ENCODE measurements around the gene SPRY1. TPM values are rescaled to one million over a fixed set of nuclear protein-coding genes. Genes with fewer than 3 reads are reported as not detected.
A peak's percentile ranks its signal among the peaks of the same experiment; 100 is the strongest.

SPRY1 gene
- total and polyA plus RNA-seq, 4 donors: 11.1 to 20.3 (median 12.4) TPM

DNA sequence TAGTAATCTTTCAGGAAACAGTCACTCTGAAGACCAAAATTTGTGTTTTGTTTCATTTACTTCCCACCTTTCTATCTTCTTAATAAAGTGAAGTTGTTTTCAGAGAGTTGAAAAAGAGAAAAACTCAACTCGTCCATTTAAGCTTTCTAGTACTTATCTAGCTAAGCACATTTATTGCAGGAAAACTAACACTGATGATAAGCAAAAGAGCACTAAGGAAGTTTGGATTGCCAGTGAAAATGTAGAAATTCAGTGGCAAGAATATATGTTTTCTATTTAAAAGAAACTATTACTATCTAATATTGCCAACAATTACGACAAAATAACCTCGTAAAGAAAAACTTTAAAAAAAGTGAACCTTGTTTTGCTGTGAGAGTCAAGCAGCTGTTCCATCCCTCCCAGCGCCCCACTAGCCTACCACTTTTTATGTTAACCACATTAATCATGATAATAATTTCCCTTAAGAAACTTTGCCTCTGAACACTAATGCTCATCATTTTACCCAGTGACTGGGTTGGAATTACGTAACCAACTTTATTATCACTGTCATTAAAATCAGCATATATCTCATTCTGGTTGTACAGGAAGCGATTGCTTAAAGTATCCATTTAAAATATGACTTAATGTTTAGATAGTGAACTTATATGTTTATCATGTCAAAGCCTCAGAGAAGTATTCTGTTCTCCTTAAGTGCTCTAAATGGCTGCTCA is 24.8 kb downstream of the SPRY1 start:
- Histone ChIP-seq H3K27ac (ENCODE audit: low read depth in 1 of 2, low read length in 2 of 2) (no peak overlapping the region), H3K27me3 (ENCODE audit: control insufficient read depth in 4 of 4, insufficient read depth in 4 of 4, low read length in 3 of 4) (no peaks in the 10 kb centered on the region), H3K9me3 (ENCODE audit: control insufficient read depth in 4 of 4, low read length in 3 of 4) (no peaks in the 10 kb centered on the region), H3K36me3 (ENCODE audit: control insufficient read depth in 4 of 4, insufficient read depth in 3 of 4, low read depth in 1 of 4, low read length in 3 of 4) (no peaks in the 10 kb centered on the region), H3K4me3 (ENCODE audit: low read depth in 1 of 3, low read length in 3 of 3) (no peak overlapping the region), H3K4me1 (ENCODE audit: control insufficient read depth in 4 of 4, insufficient read depth in 4 of 4, low read length in 3 of 4) (peaks cover 0 to 5% (median 2%) of the 10 kb centered on the region in 4 donors), H3K9ac (ENCODE audit: low read depth in 1 of 2, low read length in 2 of 2) (peak overlapping the region in 1 of 2 donors; percentile 5)
- DNase-seq (ENCODE audit: low spot score): no peak
- WGBS: 74% methylated on average over 6 of the region's 6 CpGs
- TF ChIP-seq SP1 (IDR thresholded peaks at IDR 0.05) (no peak), JUND (IDR thresholded peaks at IDR 0.05) (no peak), HNF4A (conservative IDR thresholded peaks at IDR 0.05) (no peak), EGR1 (IDR thresholded peaks at IDR 0.05; ENCODE audit: low read depth in 2 of 2) (no peak)
- TF ChIP-seq, protein P1, sequence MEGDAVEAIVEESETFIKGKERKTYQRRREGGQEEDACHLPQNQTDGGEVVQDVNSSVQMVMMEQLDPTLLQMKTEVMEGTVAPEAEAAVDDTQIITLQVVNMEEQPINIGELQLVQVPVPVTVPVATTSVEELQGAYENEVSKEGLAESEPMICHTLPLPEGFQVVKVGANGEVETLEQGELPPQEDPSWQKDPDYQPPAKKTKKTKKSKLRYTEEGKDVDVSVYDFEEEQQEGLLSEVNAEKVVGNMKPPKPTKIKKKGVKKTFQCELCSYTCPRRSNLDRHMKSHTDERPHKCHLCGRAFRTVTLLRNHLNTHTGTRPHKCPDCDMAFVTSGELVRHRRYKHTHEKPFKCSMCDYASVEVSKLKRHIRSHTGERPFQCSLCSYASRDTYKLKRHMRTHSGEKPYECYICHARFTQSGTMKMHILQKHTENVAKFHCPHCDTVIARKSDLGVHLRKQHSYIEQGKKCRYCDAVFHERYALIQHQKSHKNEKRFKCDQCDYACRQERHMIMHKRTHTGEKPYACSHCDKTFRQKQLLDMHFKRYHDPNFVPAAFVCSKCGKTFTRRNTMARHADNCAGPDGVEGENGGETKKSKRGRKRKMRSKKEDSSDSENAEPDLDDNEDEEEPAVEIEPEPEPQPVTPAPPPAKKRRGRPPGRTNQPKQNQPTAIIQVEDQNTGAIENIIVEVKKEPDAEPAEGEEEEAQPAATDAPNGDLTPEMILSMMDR (IDR thresholded peaks at IDR 0.05; ENCODE audit: low read depth, low read length, missing input control): no peak
- TF ChIP-seq, protein P2, sequence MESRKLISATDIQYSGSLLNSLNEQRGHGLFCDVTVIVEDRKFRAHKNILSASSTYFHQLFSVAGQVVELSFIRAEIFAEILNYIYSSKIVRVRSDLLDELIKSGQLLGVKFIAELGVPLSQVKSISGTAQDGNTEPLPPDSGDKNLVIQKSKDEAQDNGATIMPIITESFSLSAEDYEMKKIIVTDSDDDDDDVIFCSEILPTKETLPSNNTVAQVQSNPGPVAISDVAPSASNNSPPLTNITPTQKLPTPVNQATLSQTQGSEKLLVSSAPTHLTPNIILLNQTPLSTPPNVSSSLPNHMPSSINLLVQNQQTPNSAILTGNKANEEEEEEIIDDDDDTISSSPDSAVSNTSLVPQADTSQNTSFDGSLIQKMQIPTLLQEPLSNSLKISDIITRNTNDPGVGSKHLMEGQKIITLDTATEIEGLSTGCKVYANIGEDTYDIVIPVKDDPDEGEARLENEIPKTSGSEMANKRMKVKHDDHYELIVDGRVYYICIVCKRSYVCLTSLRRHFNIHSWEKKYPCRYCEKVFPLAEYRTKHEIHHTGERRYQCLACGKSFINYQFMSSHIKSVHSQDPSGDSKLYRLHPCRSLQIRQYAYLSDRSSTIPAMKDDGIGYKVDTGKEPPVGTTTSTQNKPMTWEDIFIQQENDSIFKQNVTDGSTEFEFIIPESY (IDR thresholded peaks at IDR 0.05): no peak

DNA sequence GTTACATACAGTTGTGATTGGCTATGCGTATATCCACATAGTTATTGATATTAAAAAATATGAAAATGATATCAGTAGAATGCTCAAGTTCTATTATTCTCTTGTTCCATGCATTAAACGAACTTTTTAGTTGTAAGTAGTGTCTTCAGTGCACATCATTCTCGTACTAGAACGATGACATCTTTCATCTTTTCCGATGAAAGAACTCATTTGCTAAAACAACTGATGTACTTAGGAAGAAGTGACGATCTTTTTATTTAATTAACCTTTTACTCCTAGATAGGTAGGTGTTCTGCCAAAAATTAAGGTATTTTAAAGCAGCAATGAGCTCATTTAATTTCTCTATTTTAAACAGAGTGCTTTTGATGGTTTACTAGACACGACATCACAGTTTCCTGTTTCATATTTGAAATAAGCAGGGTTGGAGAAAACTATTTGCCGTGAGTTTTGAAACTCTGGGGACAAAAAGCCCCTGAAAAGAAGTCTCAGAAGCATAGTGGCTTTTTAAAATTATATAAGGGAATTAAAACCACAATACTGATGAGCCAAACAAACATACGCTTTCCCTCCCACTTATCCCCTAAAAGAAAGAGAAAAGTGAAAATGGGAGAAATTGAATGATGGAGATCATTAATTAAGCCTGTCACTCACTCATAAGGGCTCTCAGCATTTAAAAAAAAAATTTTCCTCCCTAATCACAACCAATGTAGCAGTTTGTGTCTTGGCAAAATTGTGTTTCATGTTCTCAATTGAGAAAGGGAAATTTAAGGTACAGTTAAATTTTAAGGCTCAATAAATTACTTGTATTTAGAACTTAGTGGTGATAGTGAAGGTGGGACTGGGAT is 25.6 kb downstream of the SPRY1 start:
- Histone ChIP-seq H3K9me3 (ENCODE audit: control insufficient read depth in 4 of 4, low read length in 3 of 4) (no peaks in the 10 kb centered on the region), H3K36me3 (ENCODE audit: control insufficient read depth in 4 of 4, insufficient read depth in 3 of 4, low read depth in 1 of 4, low read length in 3 of 4) (no peaks in the 10 kb centered on the region), H3K4me3 (ENCODE audit: low read depth in 1 of 3, low read length in 3 of 3) (no peak overlapping the region), H3K27me3 (ENCODE audit: control insufficient read depth in 4 of 4, insufficient read depth in 4 of 4, low read length in 3 of 4) (no peaks in the 10 kb centered on the region), H3K27ac (ENCODE audit: low read depth in 1 of 2, low read length in 2 of 2) (no peak overlapping the region), H3K4me1 (ENCODE audit: control insufficient read depth in 4 of 4, insufficient read depth in 4 of 4, low read length in 3 of 4) (peaks cover 0 to 5% (median 2%) of the 10 kb centered on the region in 4 donors), H3K9ac (ENCODE audit: low read depth in 1 of 2, low read length in 2 of 2) (no peak overlapping the region)
- TF ChIP-seq, protein P2 (IDR thresholded peaks at IDR 0.05): no peak
- no peak for DNase-seq (ENCODE audit: low spot score)
- WGBS: 76% methylated on average over 9 of the region's 9 CpGs

DNA sequence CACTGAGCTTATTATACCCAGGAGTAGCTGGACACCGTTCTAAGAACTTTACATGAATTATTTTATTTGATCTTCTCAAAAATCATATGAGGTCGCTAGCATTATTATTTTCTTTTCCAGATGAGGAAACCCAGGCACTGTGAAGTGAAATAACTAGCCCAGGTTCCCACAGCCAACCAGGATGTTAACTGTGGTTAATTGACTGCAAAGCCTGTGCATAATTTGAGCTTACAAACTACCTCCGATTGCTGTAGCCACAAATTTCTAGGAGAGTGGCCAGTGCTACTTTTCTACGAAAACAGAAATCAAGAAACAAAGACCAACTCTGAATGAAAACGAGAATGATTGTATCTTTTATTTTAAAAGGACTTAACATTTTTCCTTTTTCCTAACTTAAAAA is 27.2 kb downstream of the SPRY1 start:
- H3K9ac ChIP-seq (ENCODE audit: low read depth in 1 of 2, low read length in 2 of 2): no peak overlapping the region
- H3K4me3 ChIP-seq (ENCODE audit: low read depth in 1 of 3, low read length in 3 of 3): no peak overlapping the region
- no peak for DNase-seq (ENCODE audit: low spot score)
- H3K27me3 ChIP-seq (ENCODE audit: control insufficient read depth in 4 of 4, insufficient read depth in 4 of 4, low read length in 3 of 4): no peaks in the 10 kb centered on the region
- no peaks in the 10 kb centered on the region for H3K36me3 ChIP-seq (ENCODE audit: control insufficient read depth in 4 of 4, insufficient read depth in 3 of 4, low read depth in 1 of 4, low read length in 3 of 4)
- no peak overlapping the region for H3K27ac ChIP-seq (ENCODE audit: low read depth in 1 of 2, low read length in 2 of 2)
- WGBS: 91% methylated on average over 5 of the region's 5 CpGs
- no peaks in the 10 kb centered on the region for H3K4me1 ChIP-seq (ENCODE audit: control insufficient read depth in 4 of 4, insufficient read depth in 4 of 4, low read length in 3 of 4)
- TF ChIP-seq, protein P1 (IDR thresholded peaks at IDR 0.05; ENCODE audit: low read depth, low read length, missing input control): no peak
- TF ChIP-seq RAD21 (IDR thresholded peaks at IDR 0.05) (no peak), FOXA2 (IDR thresholded peaks at IDR 0.05) (no peak), FOXA1 (IDR thresholded peaks at IDR 0.05) (no peak), HNF4A (conservative IDR thresholded peaks at IDR 0.05) (no peak)
- TF ChIP-seq, protein P3, sequence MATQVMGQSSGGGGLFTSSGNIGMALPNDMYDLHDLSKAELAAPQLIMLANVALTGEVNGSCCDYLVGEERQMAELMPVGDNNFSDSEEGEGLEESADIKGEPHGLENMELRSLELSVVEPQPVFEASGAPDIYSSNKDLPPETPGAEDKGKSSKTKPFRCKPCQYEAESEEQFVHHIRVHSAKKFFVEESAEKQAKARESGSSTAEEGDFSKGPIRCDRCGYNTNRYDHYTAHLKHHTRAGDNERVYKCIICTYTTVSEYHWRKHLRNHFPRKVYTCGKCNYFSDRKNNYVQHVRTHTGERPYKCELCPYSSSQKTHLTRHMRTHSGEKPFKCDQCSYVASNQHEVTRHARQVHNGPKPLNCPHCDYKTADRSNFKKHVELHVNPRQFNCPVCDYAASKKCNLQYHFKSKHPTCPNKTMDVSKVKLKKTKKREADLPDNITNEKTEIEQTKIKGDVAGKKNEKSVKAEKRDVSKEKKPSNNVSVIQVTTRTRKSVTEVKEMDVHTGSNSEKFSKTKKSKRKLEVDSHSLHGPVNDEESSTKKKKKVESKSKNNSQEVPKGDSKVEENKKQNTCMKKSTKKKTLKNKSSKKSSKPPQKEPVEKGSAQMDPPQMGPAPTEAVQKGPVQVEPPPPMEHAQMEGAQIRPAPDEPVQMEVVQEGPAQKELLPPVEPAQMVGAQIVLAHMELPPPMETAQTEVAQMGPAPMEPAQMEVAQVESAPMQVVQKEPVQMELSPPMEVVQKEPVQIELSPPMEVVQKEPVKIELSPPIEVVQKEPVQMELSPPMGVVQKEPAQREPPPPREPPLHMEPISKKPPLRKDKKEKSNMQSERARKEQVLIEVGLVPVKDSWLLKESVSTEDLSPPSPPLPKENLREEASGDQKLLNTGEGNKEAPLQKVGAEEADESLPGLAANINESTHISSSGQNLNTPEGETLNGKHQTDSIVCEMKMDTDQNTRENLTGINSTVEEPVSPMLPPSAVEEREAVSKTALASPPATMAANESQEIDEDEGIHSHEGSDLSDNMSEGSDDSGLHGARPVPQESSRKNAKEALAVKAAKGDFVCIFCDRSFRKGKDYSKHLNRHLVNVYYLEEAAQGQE (IDR thresholded peaks at IDR 0.05): no peak
- TF ChIP-seq, protein P4, sequence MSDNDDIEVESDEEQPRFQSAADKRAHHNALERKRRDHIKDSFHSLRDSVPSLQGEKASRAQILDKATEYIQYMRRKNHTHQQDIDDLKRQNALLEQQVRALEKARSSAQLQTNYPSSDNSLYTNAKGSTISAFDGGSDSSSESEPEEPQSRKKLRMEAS (IDR thresholded peaks at IDR 0.05): no peak
- H3K9me3 ChIP-seq (ENCODE audit: control insufficient read depth in 4 of 4, low read length in 3 of 4): no peaks in the 10 kb centered on the region

All from liver (tissue), 9 donors.